Activated T-cell treated with anti-CD3 and anti-CD28 coated beads for 4 hours (primary cell): ENCODE results near the gene TRANK1.

Source experiments
- DNase-seq: peaks from one replicate; pipeline ENCODE4 v3.0.0-alpha.2; 2020

TRANK1 gene

GRCh38 chr3:36790765-36791164, 154.1 kb downstream of the TRANK1 start:
- DNase-seq: no peak

- no peak for DNase-seq
Measured at GRCh38 chr3:36786921-36787890, 157.6 kb downstream of the TRANK1 start.

GRCh38 chr3:36784138-36784635, 160.7 kb downstream of the TRANK1 start:
- DNase-seq: no peak

- no peak for DNase-seq
Measured at GRCh38 chr3:36777424-36778218, 167.2 kb downstream of the TRANK1 start.
